DMS153 treated with DMSO at 0.1 percent for 48 hours (cell line): Measurements from ENCODE around the gene ING1.
"Not testable (repeated sequence)": the region's sequence is repeated elsewhere in the genome, so short reads cannot be mapped to it uniquely, and the experiment has no call there.

Experiments
- DNase-seq: peaks from one replicate; lab custom pipeline; 2025; ENCODE audit not compliant: unreplicated experiment; lab: John Stamatoyannopoulos, UW

The ING1 gene, protein sequence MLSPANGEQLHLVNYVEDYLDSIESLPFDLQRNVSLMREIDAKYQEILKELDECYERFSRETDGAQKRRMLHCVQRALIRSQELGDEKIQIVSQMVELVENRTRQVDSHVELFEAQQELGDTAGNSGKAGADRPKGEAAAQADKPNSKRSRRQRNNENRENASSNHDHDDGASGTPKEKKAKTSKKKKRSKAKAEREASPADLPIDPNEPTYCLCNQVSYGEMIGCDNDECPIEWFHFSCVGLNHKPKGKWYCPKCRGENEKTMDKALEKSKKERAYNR

DNA sequence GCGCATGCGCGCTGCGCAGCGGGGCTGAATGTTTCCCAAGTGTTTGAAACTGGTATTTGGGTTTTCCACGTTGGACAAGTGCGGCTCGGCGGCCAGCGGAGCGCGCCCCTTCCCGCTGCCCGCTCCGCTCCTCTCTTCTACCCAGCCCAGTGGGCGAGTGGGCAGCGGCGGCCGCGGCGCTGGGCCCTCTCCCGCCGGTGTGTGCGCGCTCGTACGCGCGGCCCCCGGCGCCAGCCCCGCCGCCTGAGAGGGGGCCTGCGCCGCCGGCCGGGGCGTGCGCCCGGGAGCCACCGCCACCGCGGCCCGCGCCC, at the start of gene ING1:
TSS of gene ING1 (plus strand) at position 59 of the 311 bp plus-strand sequence. CDS start 450 bp downstream, outside the sequence.
- peak; percentile 63 for DNase-seq

DNA sequence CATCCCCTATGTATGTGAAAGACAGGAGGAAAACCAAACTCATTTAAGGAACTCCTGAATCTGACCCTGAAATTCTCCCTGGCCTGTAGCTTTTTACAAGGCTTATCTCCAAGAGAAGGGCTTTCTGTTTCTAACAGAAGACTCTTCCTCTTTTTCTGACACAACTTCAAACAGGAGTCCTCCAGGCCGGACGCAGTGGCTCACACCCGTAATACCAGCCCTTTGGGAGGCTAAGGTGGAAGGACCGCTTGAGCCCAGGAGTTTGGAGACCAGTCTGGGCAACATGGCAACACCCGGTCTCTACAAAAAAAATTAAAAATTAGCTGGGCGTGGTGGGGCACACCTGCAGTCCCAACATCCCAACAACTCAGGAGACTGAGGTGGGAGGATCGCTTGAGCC, 49.5 kb upstream of the ING1 start:
- DNase-seq: no peak

DNA sequence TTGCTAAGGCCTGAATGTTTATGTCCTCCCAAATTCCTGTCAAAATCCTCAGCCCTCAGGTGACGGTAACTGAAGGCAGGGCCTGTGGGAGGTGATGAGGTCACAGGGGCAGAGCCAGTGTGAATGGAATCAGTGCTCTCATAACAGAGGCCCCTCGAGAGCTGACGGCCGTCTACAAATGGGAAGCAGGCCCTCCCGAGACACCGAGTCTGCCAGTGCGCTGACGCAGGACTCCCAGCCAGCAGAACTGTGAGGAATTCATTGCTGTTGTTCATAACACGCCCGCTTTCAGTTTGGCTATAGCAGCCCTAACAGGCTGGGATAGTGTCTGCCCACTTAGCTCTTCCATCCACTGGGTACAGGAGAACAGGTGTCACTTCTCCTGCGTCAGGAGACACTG, 48.8 kb upstream of the ING1 start:
- DNase-seq: no peak

DNA sequence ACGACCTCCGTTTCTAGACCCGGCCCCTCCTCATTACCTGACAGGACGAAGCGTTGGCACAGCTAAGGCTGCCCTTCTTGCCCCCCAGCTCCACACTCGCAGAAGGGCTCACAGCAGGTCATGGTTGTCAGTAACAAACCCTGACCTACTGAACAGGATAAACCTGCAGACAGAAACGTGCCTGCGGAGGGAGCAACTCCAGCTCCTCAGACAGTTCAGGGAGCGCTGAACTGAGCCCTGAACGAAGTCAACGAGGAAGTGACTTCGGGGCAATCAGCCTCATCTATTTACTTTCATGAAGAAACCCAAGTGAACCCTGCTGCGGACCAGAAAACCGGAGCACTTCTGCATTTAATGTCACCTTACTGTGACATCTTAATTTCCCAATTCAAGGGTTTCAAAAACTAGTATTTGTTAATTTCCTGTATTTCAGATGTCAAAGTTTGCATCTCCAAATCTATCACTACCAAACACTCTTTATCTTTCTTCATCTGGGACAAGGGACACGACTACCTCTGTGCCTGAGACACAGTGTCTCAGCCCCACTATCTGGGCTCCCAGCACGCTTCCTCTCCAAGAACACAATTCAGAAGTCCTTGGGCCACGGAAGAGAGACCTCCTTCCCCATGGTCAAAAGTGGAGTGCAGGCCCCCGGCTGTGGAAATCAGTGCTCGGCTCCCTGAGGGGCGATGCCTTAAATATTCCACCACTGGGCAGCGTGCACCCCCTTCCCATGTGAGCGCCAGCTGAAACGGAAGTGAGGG, 47.8 kb upstream of the ING1 start:
- no peak for DNase-seq

DNA sequence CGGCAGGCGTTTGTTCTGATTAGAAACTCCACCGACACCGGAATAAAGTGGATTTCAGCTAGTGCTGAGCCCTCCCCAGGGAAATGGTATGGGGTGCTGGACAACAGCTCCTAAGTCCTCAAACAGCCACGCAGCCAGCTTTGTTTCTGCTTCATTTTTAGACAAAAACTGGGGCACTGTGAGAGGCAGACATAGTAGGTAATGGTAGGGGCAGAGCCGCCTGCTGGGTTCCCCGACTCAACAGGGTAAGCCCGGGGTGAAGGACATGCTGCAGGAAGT, 47.3 kb upstream of the ING1 start:
- no peak for DNase-seq

DNA sequence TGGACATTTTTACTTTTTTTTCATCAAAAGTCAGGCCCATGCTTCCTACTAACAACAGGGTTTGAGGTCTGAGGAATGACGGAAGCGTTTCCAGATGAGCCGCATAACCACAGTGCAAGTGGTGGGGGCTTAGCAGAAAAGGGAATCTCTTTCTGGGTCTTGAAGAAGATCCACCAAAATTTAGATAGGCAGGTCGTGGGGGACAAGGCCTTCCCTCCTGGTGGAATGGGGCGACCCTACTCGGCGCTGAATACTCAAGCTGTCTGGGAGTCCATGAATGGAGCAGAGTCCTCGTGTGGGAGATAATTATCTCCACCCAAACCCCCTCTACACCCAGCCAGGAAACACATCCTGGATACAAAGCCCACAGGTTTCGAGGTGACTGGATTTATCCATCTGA, 44.5 kb upstream of the ING1 start:
- DNase-seq: no peak

DNA sequence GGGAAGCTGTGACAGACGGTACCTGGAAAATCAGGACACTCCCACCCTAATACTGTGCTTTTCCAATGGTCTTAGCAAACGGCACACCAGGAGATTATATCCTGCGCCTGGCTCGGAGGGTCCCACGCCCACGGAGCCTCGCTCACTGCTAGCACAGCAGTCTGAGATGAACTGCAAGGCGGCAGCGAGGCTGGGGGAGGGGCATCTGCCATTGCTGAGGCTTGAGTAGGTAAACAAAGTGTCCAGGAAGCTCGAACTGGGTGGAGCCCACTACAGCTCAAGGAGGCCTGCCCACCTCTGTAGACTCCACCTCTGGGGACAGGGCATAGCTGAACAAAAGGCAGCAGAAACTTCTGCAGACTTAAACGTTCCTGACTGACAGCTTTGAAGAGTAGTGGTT, 43.7 kb upstream of the ING1 start:
- not testable (repeated sequence) for DNase-seq

DNA sequence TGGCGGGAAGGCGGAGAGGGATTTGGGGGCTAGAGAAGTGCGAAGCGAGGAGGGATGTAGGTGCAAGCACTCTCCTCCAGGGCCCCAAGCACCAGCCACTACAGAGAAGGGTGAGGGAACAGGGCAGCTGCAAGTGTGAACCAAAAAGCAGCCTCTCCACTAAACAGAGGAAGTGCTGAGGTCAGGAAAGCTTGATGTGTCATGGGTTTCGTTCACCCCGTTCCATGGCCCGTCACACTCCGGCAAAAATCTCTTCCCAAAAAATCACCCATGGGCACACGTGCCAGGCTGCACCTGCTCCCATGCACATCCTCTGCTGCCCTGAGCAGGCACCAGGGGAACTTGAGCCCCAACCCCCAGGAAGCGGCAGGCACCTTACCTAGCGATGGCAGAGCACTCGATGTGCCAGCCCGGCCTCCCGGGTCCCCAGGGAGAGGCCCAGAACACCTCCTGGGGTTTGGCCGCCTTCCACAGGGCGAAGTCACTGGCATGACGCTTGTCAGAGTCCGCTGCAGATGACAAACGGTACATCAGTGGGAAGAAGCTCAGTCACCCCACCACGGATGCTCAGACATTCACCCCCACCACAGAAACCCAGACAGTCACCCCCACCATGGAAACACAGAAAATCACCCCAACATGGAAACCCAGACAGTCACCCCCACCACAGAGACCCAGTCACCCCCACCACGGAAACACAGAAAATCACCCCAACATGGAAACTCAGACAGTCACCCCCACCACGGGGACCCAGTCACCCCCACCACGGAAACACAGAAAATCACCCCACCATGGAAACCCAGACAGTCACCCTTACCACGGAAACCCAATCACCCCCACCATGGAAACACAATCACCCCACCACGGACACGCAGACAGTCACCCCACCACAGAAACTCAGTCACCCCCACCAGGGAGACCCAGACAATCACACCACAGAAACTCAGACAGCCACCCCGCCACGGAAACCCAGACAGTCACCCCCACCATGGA, 36.6 kb upstream of the ING1 start:
- DNase-seq: no peak

DNA sequence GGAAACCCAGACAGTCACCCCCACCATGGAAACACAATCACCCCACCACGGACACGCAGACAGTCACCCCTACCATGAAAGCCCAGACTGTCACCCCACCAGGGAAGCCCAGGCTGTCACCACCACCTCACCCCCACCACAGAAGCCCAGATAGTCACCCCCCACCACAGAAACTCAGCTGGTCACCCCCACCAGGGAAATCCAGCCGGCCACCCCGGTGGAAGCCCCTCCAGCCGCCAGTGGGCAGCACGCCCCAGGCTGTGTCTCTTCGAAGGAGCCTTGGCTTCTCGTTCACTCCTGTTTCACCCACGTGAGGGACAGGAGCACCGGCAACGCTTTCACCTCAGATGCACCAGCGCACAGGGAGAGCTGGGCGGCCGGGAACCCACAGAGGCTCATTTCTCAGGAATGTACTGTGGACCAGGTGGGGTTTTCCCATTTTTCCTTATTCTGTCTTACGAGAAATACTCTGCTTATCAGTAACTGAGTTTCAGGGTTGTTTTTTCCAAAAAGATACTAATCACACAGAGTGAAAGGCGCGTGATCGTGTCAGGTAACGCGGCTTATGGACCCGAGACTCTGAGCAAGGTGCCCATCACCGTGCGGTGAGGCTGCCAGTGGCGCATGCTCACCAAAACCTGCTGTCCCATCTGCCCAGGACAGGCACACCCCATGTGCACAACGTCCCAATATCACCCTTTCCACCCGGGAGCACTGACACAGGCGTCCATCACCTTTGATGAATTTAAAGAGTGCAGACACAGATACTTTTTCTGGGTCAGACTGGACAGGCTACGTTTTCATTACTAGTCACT, 35.6 kb upstream of the ING1 start:
- DNase-seq: no peak

DNA sequence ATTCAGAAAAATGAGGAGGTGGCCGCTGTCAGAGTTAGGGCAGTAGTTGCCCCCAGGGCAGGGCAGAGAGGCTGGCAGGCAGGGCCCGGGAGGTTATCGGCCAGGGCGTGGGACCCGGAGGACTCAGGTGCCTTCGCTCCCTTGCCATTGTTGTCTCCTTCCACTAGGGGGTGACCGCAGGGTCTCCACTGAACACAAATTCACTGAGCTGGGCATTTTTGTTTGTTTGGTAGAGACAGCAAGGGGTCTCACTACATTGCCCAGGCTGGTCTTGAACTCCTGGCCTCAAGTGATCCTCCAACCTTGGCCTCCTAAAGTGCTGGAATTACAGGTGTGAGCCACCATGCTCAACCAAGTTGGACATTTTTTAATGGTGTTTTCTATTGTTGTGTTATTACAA, 32.6 kb upstream of the ING1 start:
- DNase-seq: no peak

DNA sequence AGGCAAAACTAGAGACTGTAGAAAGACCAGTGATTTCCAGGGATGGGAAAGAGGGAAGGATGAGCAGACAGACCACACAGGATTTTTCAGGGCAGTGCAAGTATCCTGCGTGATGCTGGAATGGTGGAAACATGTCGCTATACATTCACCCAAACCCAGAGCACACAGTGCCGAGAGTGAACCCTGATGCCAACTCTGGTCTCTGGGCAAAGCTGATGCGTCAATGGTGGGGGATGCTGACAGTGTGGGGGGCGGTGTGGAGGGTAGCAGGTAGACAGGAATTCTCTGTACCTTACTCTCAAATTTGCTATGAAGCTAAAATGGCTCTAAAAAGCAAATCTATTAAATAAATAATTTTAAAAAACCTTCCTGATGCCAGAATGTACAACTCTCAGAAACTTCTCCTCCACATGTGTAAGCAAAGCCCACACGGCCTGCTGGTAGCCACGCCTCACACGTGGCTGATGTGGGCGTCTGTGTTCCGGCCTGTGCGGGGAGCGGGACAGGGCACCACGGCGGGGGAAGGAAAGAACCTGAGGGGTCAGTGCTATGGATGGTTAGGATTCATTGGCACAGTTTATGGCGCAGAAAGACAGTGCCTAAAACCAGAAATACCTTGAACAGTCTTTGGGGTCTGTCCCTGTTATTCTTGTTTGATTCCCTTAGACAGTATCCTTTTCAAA, 31.5 kb upstream of the ING1 start:
- no peak for DNase-seq

DNA sequence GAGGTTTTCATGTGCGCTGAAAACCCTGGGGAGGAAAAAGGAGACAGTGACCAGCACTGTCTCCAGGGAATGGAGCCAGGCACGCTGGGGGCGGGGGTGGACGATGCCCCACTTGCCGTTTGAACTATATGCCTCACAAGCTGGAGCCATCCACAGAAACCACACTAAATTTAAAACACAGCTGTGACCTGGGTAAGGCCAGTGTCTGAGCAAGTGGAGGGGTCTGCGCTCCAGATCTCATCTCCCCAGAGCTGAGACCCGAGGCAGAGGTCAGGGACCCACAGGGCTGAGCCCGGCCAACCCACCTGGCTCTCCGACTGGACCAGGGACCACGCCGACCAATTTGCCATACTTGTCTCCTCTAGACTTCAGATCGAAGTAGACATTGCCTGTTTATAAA, 30.8 kb upstream of the ING1 start:
- no peak for DNase-seq

DNA sequence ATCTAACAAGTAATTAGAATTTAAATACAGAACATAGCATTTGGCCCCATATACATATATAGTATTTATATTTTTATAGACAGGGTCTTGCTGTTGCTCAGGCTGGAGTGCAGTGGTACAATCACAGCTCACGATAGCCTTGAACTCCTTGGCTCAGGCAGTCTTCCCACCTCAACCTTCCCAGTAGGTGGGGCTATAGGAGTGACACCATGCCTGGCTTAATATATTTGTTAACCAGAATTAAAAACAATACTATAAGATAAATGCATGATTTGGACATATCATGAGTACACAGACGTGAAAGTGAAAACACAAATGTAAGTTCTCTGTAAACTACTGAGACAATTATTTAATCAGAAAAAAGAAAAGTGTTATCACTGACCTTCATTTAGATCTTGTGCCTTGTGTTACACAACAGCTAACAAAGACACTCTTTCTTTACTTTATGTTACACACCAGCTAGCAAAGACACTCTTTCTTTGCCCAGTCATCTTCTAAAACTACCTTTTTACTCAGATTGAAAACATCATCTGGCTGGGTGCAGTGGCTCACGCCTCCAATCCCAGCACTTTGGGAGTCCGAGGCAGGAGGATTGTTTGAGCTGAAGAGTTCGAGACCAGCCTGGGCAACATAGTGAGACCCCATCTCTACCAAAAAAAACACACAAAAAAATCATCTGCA, 30.2 kb upstream of the ING1 start:
- no peak for DNase-seq

DNA sequence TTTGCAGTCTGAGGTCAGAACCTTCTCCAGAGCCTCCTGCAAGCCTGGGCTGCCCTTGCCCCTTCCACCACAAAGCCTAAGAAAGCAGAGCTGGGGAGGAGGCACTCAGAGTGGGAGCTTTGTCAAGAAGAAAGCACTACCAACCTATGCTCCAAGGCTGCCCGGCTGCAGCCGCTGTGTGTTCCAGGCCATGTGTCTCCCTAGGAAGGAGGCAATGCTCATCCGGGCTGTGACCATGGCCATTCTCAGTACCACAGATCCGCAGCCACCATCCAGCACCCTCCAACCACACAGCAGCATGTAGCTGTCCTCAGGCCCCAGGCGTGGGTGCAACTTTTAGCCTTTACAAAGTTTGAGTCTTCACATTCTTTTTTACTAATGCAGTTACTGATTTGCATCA, 29.6 kb upstream of the ING1 start:
- no peak for DNase-seq

DNA sequence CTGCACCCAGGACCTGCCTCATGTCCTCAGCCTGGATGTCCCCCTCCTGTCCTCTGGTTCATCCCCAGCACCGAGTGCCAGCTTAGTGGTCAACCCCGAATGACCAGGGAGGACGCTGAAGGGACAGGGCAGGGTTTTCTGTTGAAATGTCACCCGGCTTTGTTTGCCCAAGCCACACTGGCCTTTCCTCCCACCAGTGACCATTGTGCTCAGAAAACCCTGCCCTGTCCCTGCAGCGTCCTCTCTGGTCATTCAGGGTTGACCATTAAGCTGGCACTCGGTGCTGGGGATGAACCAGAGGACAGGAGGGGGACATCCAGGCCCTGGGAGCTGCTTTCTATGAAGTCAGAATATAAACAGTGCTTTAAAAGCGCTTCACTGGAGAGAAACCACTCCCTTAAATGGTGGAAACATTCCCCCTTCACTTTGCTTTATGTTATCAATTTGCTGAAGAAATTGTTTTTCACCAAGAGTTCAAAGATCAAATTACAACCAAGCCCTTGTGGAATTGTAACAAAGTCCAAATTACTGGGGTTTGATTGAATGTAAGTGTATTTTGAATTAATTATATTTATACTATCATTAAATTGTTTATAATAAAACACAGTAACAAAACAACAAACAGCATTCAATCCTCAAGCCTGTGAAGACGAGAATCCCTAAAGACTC, 29.0 kb upstream of the ING1 start:
- no peak for DNase-seq

DNA sequence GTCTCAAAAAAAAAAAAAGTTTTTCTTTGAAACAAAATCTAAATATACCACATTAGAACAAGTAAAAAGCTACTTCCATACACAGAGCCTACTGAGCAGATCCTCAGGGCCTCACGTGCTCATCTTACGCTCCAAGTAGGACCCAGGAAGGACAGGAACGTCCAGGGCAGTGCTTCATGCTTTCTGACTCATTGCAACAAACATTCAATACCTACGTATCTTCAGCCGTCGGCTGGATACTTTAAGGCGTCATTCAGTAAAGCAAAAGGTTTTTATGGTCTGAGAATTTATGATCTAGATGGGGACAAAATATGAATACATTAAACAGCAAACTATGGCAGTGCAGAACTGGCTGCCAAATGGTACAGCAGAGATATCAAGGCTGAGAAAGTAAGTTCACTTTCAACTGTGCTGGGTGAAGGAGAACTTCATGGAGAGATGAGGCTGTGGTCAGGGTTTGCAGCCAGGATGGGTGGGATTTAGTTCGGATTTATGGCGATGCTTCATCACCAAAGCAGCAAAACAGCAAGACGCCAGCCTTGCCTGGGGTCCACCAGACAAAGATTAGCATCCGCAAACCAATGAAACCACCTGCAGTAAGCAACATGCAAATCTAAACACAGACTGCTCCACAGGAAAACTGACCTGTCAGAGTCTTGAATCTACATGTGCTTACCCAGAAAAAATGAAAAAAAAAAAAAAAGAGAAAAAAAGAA, 28.0 kb upstream of the ING1 start:
- no peak for DNase-seq

DNA sequence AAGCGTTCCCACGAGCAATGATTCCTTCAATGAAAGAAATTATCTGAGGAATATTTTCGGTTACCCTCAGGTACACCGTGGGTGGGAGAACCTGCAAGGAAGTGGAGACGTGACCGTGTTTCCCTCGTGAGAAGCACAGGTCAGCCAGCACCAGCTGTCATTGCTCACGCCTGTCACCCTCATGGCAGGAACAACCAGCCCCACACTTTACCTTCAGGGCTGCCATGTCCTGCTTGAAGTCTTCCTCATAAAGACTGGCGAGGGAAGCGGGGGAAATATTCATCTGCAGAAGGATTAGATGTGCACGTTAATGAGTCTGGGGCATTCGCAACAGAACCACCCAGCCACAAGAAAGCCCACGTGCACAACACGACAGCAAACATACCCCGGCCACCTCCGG, 25.8 kb upstream of the ING1 start:
- DNase-seq: no peak

DNA sequence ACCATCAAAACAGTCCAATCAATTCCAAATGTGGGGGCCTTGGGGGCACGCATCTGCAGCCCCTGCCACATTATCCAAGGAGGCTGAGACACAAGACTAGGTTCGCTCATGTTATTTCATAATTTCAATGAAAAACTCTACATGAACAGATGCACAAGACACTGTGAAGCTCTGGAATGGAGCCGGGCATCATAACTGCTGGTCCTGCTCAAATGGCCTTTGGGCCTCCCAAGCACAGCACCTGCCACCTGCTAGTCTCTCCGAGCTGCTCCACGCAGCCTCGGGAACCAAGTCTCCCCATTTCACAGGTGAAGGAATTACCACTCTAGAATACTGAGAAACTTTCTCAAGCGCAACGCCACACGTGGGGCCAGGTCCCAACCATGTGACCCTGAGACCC, 24.5 kb upstream of the ING1 start:
- DNase-seq: no peak

DNA sequence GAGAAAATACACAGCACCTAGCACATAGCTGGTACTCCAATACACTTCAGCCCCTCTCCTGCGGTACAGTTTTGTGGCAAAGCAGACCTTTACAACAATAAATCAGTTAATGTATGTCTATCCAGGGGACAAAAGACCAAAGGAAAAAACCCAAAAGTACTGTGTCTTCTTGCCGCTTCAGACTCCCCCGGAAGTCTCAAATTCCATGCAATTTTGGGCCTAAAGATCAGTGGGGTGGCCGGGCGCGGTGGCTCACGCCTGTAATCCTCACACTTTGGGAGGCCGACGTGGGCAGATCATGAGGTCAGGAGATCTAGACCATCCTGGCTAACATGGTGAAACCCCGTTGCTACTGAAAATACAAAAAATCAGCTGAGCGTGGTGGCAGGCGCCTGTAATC, 23.8 kb upstream of the ING1 start:
- no peak for DNase-seq
